ENCODE results near the gene KCNC1. TPM values are rescaled to one million over a fixed set of nuclear protein-coding genes. Genes with fewer than 3 reads are reported as not detected.

KCNC1 gene
- total and polyA plus RNA-seq, 2 of the 4 experiments (the other 2 are of a cell fraction), result 0.03 TPM; not detected in 1

GRCh38 chr11:17720796-17721171 lies 13.8 kb upstream of the KCNC1 start:
- no peak for ATAC-seq (ENCODE audit: low read depth)
- no peak overlapping the region for H3K4me2 ChIP-seq (ENCODE audit: low read depth, low read length)
- in situ Hi-C loops (cut with MboI; ENCODE audit: low sequenced_read_pairs), result no loop called here

More at GRCh38 chr11:17720796-17721171, 13.8 kb upstream of the KCNC1 start:
- TF ChIP-seq BHLHE40 (IDR thresholded peaks at IDR 0.05; ENCODE audit: low read depth, low read length) (no peak), POLR2A (IDR thresholded peaks at IDR 0.05; ENCODE audit: low read depth, low read length) (no peak), MAFK (IDR thresholded peaks at IDR 0.05; ENCODE audit: low read depth, low read length) (no peak), NFE2L2 (IDR thresholded peaks at IDR 0.05; ENCODE audit: low read depth, low read length) (no peak)
- TF ChIP-seq, protein P1, sequence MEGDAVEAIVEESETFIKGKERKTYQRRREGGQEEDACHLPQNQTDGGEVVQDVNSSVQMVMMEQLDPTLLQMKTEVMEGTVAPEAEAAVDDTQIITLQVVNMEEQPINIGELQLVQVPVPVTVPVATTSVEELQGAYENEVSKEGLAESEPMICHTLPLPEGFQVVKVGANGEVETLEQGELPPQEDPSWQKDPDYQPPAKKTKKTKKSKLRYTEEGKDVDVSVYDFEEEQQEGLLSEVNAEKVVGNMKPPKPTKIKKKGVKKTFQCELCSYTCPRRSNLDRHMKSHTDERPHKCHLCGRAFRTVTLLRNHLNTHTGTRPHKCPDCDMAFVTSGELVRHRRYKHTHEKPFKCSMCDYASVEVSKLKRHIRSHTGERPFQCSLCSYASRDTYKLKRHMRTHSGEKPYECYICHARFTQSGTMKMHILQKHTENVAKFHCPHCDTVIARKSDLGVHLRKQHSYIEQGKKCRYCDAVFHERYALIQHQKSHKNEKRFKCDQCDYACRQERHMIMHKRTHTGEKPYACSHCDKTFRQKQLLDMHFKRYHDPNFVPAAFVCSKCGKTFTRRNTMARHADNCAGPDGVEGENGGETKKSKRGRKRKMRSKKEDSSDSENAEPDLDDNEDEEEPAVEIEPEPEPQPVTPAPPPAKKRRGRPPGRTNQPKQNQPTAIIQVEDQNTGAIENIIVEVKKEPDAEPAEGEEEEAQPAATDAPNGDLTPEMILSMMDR (conservative IDR thresholded peaks at IDR 0.05; ENCODE audit: low read depth, low read length), result no peak
- Histone ChIP-seq H3K9me1 (ENCODE audit: insufficient read depth, low read length) (no peaks in the 10 kb centered on the region), H2BK20ac (ENCODE audit: low read depth, low read length) (no peak overlapping the region), H2BK5ac (ENCODE audit: low read depth, low read length, poor library complexity, severe bottlenecking) (no peak overlapping the region), H3K4me1 (ENCODE audit: control insufficient read depth, insufficient read depth, low read length) (no peaks in the 10 kb centered on the region), H2BK15ac (ENCODE audit: low read depth, low read length) (no peak overlapping the region), H3K27me3 (ENCODE audit: control insufficient read depth, insufficient read depth, low read length) (peaks cover 82% of the 10 kb centered on the region), H2AK5ac (ENCODE audit: low read depth, low read length) (no peak overlapping the region), H4K91ac (ENCODE audit: insufficient read depth, low read depth, low read length) (no peak overlapping the region), H4K8ac (ENCODE audit: low read depth in 2 of 2, low read length in 2 of 2) (no peak overlapping the region), H2AK9ac (replicated peaks; ENCODE audit: low read depth, low read length, poor library complexity) (no peak overlapping the region), H3K9ac (ENCODE audit: low read depth, low read length) (no peak overlapping the region), H3K23ac (ENCODE audit: low read depth, low read length) (no peak overlapping the region), H2BK120ac (ENCODE audit: low read depth, low read length) (no peak overlapping the region), H4K20me1 (ENCODE audit: insufficient read depth, low read length) (no peaks in the 10 kb centered on the region), H3K9me3 (ENCODE audit: control insufficient read depth, insufficient read depth, low read length) (no peaks in the 10 kb centered on the region), H3K36me3 (ENCODE audit: control insufficient read depth, insufficient read depth, low read length) (no peaks in the 10 kb centered on the region), H3K14ac (replicated peaks; ENCODE audit: low read depth, low read length) (no peak overlapping the region), H3K18ac (ENCODE audit: low read depth, low read length) (no peak overlapping the region), H3K56ac (ENCODE audit: extremely low read depth, insufficient read depth, low read length) (no peak overlapping the region), H3K27ac (ENCODE audit: insufficient read depth, low read length) (no peak overlapping the region), H3K79me1 (ENCODE audit: low read depth in 1 of 2, low read length in 2 of 2) (no peaks in the 10 kb centered on the region), H3K4ac (ENCODE audit: low read depth, low read length) (no peak overlapping the region), H2AFZ (replicated peaks; ENCODE audit: low read length, poor library complexity) (no peak overlapping the region), H4K5ac (ENCODE audit: low read depth, low read length) (no peak overlapping the region), H3K4me3 (ENCODE audit: insufficient read depth, low read depth, low read length) (no peak overlapping the region)
- intact Hi-C loops (cut with micrococcal nuclease) (loop anchor here (1.0 kb wide), 1 partner anchor 31 kb away; no protein-coding TSS in a partner anchor), dilution Hi-C loops (cut with HindIII; ENCODE audit: low sequenced_read_pairs, unreplicated experiment) (no loop called here)
- no TSS peak for BruUV-seq (replicated peaks)
- no peak for DNase-seq
- POLR2A ChIA-PET (ENCODE audit: unreplicated experiment), result no interaction called here
- CTCF ChIA-PET, result no interaction called here
- no CpG with 5 or more reads among the region's 24 CpGs for WGBS, 2 experiments (ENCODE audit: extremely low coverage in 2 of 2, insufficient read length in 1 of 2)
